Dedifferentiated amniotic fluid mesenchymal stem cell (primary cell): ENCODE data around the gene ABCC3.

Source experiments
- DNase-seq: peaks from one replicate; pipeline ENCODE4 v3.0.0-alpha.2; 2016; ENCODE audit errors: extremely low spot score

The ABCC3 gene

DNA sequence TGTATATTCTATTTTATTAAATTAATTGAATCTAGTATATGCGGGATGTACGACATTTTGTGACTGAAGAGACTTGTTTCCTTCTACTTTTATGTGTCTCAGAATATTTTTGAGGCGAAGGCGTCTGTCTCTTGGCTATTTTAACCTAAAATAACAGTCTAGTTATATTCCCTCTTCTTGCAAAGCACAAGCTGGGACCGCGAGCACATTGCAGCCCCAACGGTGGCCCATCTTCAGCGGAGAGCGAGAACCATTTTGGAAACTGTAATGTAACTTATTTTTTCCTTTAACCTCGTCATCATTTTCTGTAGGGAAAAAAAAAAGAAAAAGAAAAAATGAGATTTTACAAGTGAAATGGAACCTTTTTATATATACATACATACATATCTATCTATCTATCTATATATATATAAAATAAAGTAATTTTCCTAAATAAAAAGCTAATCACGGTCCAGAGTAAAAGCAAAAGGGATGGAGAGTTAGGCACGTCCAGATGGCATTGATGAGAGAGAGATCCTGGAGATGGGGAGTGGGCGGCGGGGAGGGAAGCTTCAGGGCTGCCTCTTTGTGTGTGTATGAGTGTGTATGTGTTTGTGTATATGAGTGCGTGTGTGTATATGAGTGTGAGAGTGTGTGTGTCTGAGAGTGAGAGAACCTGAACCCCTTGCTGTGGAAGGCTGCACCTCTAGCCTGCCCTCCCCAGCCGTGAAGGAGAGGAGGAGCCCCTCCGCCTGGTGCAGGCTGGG lies 7.5 kb upstream of the ABCC3 start:
- no peak for DNase-seq

GRCh38 chr17:50627782-50628601 lies 6.7 kb upstream of the ABCC3 start:
- DNase-seq = no peak

GRCh38 chr17:50629902-50630301 lies 4.8 kb upstream of the ABCC3 start:
- DNase-seq = no peak

DNA sequence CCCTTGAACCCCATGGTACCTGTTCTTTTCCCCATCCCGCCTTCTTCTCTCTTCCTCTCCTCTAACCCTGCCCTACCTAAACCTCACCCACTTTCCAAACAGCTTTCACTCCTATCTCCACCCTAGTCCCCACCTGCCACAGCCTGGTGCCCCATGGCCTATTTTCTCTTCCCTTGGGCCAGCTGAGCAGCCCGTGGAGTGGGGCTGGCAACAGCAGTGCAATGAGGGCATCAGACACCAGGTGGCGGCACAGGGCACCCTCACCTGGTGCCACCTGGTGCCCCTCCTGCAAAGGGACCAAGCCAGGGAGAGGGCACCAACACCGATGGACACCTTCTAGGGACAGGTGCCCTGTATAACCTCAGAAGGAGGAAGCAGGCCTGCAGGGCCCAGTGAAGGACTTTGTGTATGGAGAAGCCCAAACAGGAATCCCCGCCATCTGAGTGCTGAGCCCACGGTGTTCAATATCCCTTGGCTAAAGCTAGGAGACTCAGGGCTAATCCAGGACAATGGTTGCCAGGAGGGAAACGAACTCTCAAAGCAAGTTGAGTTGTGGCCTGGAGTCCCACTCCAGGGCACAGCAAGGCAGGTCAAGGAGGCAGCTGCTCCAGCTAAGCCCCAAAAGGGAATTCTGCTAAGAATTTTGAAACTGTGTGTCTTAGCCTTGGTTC lies 4.0 kb upstream of the ABCC3 start:
- DNase-seq = no peak

- no peak for DNase-seq
Observed at GRCh38 chr17:50631195-50631907, 3.3 kb upstream of the ABCC3 start.

DNA sequence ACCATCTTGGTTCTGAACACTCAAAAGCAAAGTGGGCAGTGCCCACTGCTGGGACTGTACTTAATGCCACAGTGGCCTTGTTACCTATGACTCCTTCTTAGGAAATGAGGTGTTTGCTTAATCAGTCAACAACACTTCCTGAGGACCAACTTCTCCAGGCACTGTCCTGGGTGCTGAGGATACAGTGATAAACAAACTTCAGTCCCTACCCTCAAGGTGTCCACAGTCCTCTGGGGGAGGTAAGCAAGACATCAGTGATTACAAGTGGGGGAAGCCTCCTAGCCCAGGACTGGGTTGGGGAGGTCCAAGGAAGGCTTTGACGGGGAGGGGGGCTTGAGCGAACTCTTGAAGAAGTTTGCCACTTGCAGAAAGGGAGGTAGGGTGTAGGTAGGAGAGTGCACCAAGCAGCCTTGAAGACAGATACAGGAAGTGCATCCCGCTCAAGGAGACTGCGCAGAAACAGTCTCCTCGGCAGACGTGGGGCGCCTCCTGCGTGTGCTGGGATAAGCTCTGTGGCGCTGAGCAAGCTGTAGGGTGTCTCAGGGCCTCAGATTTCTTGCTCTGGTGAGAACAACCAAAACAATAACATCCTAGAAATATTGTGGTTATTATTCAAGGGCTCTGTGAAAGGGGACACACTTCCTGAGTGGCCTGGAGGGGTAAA lies 2.6 kb upstream of the ABCC3 start:
- no peak for DNase-seq

DNA sequence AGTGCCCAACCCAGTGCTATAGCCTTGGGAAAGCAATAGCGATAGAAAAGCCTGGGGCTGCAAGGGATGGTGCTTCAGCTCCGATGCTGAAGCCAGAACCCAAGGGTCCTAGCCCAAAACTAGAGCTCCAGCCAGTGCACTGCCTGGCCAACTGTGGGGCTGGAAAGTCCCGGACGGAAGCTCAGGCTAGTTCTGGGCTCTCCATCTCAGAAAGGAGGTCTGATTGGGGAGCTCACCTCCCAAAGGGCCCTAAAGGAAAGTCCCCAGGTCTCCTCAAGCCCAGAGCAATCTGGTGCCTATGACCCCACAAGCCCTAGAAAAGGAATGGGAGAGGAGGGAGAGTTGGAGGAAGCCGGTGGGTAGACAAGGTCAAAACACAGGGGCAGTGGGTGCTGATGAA lies 2.0 kb upstream of the ABCC3 start:
- DNase-seq = no peak

DNA sequence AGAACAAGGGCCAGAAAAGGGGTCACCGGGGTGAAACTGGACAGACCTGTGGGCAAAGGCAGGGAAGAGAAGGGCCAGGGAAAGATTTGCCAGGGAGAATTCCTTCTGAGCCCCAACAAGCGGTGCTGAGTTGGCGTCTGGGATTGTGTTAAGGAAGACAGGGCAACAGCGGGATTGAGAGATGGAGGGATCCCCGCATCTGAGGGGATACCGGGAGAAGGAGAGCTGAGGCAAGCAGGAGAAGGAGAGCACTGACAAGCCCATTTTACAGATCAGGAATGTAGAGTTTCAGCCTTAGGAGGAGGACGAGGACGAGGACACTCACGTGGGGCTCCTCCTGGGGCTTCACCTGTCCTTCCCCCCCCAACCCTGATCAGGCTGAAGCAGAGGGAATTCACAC lies 998 bp upstream of the ABCC3 start:
- DNase-seq = no peak

GRCh38 chr17:50634915-50635731 lies 442 bp downstream of the ABCC3 start:
- DNase-seq = no peak

GRCh38 chr17:50635732-50635981 lies 976 bp downstream of the ABCC3 start:
- no peak for DNase-seq

DNA sequence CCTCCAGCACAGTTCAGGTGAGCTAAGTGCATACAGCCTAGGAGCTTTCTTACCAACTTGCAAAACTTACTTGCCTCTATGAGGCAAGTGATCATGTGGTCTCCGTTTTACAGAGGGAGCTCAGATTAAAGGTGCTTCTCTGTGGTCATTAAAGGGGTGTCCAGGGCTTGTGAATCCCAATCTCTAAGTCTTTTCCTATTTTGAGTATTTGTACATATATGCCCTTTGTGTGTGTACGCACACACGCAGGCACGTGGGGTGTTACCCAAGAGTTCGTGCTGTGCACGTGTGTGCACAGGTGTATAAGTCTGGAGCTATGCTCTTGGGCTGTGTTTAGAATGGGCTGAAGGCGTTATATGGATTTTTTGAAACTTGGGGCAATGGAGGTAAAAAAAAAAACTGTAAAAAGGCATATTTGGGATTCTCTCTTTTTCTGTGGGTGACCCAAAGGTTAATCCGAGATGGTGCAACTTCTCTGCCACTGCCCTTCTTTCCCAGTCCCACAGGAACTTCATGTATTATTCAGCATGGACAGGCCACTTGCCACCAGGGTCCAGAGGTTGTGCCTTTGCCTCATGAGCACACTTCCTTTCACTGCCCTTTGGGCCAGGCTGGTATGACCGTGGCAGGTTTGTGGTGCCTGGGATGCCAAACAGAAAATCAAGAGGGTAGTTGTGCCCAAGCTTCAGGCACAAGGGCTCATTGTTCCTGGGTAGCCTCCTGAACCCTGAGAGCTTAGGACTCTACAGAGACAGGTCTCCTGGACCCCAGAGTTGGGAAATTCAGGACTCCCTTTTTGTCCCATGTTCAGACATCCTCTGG lies 1.5 kb downstream of the ABCC3 start:
- no peak for DNase-seq

DNA sequence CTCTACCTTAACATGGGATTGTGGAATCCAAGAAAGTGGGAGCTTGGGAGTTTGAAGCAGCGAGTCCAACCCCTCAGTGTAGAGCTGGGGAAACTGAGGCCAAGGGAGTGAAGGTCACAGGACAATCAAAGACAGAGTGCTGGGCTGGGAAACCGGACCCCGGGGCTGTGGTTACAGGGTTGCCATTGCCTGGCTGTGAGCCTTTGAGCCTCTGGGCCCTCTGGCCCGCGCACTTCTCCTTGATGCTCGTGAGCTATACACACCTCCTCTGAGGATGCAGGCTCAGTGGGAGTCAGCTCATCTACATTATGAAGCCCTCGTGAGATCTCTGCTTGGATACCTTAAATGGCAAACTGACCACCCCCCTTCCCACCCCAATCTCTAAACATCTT lies 2.1 kb downstream of the ABCC3 start:
- DNase-seq = no peak

- no peak for DNase-seq
Observed at GRCh38 chr17:50637829-50638605, 3.3 kb downstream of the ABCC3 start.

DNA sequence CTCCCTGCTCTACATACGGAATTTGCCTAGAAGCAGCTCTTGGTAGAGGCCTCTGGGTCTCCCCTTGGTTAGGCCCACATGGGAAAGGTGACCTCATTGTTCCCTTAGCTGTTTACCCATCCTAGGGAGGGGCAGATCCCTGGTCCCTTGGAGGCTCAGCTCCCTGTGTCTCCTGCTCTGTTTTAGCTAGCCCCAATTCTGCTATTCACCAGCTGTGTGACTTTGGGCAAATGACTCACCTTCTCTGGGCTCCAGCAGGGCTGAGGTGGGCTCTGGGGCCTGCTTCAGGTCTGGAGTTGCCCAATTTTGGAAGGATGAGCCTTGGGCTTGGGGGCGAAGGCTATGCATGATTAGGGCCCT lies 3.9 kb downstream of the ABCC3 start:
- no peak for DNase-seq

DNA sequence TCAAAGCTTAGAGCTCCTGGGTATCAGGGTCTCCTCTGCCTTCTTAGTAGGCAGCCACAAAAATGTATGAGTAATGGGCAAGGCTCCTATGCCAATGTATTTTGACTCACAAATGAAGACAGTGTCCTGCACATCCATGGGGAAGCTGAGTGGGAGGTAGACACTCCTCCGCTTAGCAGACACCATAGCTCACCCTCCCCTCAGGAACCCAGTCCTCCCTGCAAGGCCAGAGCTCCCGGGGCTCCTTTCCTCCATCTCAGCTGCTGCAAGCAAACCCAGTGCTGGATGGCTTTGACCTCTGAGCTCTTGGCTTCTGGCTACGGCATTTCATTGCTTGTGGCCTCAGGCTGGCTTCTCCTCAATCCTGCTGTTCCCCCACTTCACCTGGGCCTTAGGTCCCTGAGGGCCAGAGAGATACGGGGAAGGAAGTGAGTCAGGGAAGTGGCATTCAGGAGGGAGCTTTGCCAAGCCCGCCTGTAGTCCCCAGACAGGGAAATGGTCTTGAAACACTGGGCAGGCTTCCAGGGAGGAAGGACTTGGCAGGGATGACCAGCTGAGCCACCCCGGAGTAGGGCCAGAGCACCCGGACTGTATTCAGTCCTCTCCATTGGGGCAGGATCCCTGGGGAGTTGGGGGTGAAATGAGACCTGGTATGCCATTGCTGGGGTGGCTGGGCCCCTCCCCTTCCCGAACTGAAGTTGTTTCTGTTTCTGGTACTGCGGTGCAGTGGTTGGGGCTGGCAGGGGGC lies 4.5 kb downstream of the ABCC3 start:
- DNase-seq = peak; percentile 83

DNA sequence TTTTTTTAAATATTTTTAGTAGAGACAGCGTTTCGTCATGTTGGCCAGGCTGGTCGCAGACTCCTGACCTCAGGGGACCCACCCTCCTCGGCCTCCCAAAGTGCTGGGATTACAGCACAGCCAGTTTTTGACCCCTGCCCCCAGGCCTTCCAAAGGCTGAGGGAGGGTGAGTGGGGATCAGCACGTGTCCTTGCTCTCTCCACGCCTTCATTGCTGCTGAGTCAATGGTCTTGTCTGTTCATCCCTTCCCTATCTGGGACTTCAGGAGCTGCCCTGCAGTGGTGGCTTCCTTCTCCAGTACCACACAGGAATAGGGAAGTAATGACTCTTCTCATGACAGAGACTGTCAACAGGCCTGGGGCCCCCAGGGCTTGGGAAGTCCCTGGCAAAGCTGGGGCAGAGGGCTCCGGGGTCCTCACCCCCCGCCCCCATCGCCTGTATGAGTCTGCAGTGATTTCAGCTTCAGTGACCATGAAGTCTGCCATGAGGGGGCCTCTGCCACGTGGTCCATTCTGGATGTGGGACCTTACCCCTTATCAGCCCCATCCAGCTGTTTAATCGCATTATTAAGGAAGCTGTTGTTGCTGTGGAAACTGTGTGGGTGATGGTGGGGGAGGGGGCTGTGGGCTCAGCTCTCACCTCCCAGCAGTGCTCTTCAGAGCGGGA lies 6.1 kb downstream of the ABCC3 start:
- no peak for DNase-seq

DNA sequence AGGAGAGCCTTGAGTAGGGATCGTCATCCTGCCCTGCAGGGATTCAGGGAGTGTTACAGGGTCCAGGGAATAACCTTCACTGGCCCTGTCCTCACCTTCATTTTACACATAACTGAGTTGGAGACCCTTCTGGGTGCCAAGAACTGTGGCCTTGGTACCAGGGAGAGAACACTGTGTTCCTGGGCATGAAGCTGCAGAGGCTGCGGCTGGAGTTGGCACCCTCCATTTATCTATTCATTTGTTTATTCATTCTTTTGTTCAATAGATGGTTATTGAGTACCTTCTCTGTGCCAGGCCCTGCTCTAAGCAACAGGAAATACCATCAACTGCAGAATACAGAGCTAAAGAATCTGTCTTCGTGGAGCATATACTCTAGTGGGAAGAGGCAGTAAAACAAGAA lies 6.7 kb downstream of the ABCC3 start:
- no peak for DNase-seq

- no peak for DNase-seq
Observed at GRCh38 chr17:50642071-50642721, 7.5 kb downstream of the ABCC3 start.
